GM18498 (cell line): ENCODE data around the gene MAGI1.
"Not testable (repeated sequence)": the region's sequence is repeated elsewhere in the genome, so short reads cannot be mapped to it uniquely, and the experiment has no call there.

ENCODE experiments used
- ATAC-seq: cut with Tn5 transposase; IDR thresholded peaks from one replicate; pipeline ENCODE4 v1.9.1; 2021; ENCODE audit warnings: mild to moderate bottlenecking, moderate library complexity; ENCODE audit not compliant: unreplicated experiment

MAGI1 gene

GRCh38 chr3:66041116-66041515 is 2.4 kb upstream of the MAGI1 start:
- ATAC-seq, result no peak

- ATAC-seq, result no peak
These were observed 821 bp upstream of the MAGI1 start for GRCh38 chr3:66039590-66039887.

DNA sequence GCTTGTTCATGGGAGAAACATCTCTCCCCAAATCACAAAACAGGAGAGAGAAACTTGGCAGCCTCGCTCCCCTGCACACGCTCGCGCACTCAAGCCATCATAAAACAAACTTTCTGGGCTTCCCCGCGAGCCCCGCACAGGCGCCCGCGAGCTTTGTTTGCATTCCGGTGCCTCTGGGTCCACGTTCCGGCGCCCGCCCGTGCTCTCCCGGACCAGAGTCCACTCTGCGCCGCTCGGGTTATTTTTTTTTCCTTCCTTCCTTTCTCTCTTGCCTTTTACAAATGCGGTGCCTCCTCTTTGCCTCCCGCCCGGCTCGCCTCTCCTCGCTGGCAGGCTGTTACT is 363 bp downstream of the MAGI1 start:
- peak; percentile 32 for ATAC-seq

DNA sequence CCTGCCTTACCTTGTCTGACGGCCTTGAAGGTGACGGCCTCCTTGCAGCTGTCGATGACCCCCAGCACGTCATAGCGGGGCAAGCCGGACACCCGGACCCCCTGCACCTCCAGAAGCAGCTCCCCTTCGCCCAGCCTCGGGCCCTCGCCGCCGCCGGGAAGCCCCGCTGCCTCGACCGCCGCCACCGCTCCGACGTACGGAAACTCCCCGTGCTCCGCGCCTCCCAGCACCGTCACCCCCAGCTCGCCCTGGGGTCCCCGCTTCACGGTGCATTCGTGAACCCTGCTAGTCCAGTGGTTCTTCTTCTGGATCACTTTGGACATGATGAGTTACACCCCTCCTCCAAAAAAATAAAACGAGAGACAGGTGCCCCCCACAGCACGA is 740 bp downstream of the MAGI1 start:
- ATAC-seq, result peak; percentile 31

DNA sequence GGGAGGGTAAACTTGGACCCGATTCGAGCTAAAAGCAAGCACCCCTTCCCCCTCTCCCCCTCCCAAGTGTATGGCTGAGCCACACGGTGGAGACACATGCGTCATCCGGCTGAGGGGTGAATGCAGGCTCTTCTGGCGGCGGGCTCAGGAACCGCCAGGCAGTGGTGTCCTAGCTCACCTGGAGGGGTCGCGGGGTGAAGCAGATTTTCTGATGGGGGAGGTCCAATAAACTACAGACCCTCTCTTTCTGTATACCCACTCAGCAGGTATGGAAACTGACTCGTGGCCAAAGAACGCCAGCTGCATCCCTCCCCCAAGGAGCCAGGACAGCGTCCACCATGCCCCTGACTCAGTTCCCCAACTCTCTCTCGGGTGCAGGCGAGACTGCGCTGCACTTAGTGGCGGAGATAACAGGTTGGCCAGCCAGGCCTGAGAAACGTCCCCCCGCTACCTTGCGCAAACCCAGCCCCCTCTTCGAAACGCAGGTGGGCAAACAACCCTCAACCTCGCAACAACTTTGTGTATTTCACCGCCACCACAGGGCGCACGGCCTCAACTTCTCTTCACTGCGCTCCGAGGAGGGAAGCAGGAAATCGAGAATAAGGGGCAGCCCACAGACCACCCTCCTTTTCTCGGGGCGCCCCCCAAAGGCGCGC is 1.3 kb downstream of the MAGI1 start:
- no peak for ATAC-seq

- no peak for ATAC-seq
These were observed 2.1 kb downstream of the MAGI1 start for GRCh38 chr3:66036586-66037148.

DNA sequence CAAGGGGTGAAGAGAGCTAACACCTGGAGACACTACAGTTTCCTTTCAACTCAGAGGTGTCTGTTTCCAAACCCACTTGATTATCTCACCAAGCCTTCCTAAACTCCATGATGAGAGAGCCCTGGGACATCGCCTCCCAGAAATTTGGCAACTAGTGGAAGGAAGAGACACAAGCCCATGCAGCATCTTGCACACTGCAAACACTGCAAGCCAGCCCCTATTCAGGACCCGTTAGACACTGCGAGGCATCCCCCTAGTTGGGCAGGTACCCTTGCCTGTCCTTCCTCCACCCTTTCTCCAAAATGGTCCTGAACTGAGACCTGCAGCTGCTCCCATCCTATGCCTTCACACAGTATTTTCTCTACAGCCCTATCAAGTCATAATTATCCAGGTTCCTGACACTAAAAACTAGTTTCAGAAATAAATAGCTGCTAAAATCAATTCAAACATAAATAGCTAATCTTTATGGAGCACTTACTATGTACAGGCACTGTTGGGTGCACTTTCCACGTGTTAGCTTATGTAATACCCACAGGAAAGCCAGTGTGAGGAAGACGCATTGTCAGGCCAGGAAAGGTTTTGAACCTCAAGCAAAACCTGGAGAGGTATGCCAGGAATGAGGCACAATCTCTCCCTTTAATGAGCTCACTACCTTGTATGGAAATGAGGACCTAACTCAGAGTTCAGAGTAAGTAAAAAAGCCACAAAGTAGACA is 2.8 kb downstream of the MAGI1 start:
- no peak for ATAC-seq

GRCh38 chr3:66033241-66034138 is 5.2 kb downstream of the MAGI1 start:
- no peak for ATAC-seq

DNA sequence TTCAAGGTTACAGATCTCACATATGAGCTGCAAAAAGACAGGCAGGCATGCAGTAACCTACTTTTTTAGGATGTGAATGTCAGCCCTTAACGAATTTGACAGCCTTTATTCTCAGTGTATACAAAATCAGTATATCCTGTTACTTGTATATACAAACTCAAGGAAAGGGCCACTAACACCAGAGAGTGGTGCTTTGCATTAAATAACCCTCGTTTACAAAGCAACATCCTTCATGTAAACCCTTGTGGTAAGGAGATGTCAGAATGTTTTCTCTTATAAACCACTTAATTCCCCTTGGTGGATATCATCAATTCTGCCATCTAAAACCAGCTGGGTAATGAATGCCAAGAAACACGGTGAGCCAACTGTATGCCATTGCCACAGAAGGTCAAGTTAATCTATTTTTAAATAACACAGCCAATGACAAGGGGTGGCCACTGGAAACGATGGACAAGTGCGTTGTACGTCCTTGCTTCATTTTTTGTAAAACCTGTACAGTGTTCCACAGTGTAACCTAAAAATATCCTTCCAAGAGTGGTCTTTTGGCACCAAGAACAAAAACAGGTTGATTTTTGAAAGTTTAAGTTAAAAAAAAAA is 7.5 kb downstream of the MAGI1 start:
- ATAC-seq, result no peak

GRCh38 chr3:66029443-66029842 is 9.3 kb downstream of the MAGI1 start:
- no peak for ATAC-seq

DNA sequence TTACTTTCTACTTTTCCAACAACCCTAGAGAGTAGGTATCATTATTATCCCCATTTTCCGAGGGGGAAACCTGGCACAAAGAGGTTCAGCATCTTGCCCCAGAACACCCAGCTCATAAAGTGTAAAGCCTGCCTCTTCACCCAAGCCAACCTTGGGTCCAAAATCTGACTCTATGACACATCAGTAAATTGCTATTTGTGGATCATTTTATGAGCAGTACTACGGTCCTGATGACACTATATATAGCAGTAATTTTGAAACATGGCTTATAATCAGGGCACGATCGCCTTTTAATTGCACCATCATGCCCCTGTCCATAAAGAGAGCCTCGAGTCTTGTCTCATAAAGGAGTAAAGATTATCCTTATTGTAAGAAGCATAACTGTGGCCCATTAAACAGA is 9.7 kb downstream of the MAGI1 start:
- ATAC-seq, result no peak

GRCh38 chr3:66028457-66028856 is 10.3 kb downstream of the MAGI1 start:
- no peak for ATAC-seq

DNA sequence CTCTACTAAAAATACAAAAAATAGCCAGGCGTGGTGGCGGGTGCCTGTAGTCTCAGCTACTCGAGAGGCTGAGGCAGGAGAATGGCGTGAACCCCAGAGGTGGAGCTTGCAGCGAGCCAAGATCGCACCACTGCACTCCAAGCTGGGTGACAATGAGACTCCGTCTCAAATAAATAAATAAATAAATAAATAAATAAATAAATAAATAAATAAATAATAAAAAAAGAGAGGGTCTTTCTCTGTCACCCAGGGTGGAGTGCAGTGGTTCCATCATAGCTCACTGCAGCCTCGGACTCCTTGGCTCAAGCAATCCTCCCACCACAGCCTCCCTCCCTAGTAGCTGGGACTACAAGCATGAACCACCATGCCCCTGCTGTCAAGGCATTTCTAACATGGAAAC is 11.6 kb downstream of the MAGI1 start:
- not testable (repeated sequence) for ATAC-seq

DNA sequence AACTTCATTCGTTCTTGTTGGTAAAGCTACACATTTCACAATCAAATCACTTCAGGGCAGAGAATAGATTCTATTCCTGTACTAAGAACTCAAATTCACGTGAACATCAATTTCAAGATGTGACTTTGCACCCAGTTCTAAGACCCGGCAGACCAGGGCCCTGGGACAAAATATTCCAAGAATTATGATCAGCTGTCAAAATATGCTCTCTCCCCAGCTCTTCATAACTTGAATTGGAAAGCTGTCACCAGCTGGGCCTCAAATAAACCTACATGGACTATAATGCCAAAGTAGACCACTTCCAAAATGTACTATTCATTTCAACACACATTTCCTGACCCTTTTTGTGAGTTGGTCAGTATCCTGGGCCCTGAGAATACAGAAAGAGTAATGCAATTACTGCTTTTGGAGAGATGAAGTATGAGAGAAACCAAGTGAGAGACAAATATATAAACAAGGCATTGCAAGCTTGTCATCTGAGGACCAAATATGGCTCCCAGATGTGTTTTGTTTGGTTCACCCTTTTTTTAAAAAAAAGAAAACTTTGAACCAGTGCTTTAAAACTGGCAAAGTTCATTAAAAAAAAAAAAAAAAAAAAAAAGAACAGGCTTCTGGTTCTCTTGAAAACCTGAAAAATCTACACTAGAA is 14.9 kb downstream of the MAGI1 start:
- no peak for ATAC-seq

DNA sequence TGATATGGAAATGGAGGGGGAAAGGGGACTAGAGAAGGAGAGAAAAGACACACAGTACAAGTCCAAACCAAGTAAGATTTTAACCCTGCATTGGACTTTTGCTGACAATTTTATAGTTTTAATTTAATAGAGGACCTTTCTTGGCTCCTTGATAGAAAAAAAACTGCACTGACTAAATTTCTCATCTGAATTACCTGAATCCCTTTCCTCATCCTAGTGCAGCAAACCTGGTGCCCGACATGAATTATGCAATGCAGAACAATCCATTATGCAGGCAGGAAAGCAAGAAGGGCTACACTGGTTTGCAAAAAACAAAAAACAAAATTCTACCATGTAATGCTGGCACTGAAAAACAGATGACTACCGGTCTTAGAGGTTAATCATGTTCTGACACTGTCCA is 15.5 kb downstream of the MAGI1 start:
- no peak for ATAC-seq

GRCh38 chr3:66021731-66022131 is 17.0 kb downstream of the MAGI1 start:
- ATAC-seq, result no peak

- no peak for ATAC-seq
These were observed 18.8 kb downstream of the MAGI1 start for GRCh38 chr3:66019896-66020295.

DNA sequence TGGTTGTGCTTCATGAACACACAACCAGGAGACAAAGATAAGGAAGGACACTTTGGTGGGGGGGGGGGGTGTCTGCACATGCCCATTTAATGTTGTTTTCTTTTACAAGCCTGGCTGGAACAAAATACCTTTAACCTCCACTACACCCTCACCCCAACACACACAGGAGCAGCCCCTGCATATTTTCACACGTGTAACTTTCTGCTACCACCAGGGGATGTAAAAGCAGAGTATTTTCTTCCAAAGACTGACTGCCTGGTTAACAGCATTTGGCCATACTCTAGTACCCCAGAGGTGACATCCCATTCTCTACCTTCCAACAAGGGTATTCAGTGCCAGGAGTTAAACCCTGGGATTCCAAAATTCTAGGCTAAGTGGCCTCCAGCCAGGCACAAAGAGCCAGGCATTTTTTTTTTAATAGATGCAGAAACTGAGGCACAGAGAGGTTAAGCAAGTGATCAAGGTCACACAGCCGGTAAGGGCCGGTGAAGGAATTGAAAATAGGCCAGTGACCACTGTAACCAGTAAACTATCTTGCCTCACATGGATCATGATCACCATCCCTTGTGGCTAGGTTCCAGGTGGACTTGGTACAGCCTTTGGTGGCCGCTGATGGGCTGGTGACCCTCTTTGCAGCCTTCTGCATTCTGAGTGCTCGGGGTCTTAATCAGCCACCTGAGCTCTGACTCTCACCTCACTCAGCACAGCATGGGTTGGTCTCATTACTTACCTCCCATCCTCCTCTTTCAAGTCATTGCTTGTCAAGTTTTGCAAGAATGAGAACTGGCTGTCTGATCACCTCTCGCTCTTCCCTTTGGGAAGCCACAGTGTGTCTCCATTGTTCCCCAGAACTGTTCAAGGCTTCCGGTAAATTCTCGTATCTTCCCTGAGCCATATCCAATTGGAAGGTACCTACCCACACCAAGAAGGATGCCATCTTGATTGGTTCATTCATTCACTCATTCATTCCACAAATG is 20.4 kb downstream of the MAGI1 start:
- ATAC-seq, result no peak

- no peak for ATAC-seq
These were observed 21.1 kb downstream of the MAGI1 start for GRCh38 chr3:66017591-66017990.

GRCh38 chr3:66017084-66017483 is 21.6 kb downstream of the MAGI1 start:
- no peak for ATAC-seq
